Stomach (tissue), 9 donors: ENCODE measurements around the gene CCDC116. TPM values are rescaled to one million over a fixed set of nuclear protein-coding genes. Genes with fewer than 3 reads are reported as not detected.

Experiments
- DNase-seq, 2 donors: peaks; one replicate each; pipeline versions ENCODE4 v3.0.0 to v3.0.0-alpha.2; 2013 to 2019
- H3K27ac ChIP-seq, 5 donors: fragments of 200-600 bp in 4 of 5; sonication (generic) in 4 of 5; one replicate each; pipeline ENCODE4 v1.5.1; 2013 to 2019; ENCODE audit warnings: mild to moderate bottlenecking in 1 of 5, moderate library complexity in 1 of 5
- H3K27me3 ChIP-seq, 3 donors: fragments of 200-600 bp; sonication (generic); one replicate each; pipeline ENCODE4 v1.5.1; 2017 to 2019; ENCODE audit warnings: mixed run types in 1 of 3
- H3K36me3 ChIP-seq, 4 donors: fragments of 200-600 bp; sonication (generic); 1 replicate in 3 of 4; 2 replicates in 1 of 4; pipeline ENCODE4 v1.5.1; 2016 to 2019
- H3K4me1 ChIP-seq, 4 donors: fragments of 200-600 bp; sonication (generic); one replicate each; pipeline ENCODE4 v1.5.1; 2016 to 2019
- H3K4me3 ChIP-seq, 4 donors: fragments of 200-600 bp; sonication (generic) in 3 of 4; one replicate each; pipeline ENCODE4 v1.5.1; 2016 to 2019; ENCODE audit warnings: mild to moderate bottlenecking in 1 of 4
- H3K9me3 ChIP-seq, 4 donors: fragments of 200-600 bp; sonication (generic); one replicate each; pipeline ENCODE4 v1.5.1; 2016 to 2019
- CTCF ChIP-seq, 7 experiments: fragments of 450-650 bp in 4 of 7; fragments of 200-600 bp in 3 of 7; sonication (generic) in 3 of 7; IDR thresholded peaks; one replicate each; pipeline ENCODE4 v1.5.1; 2016 to 2019; ENCODE audit warnings: antibody characterized with exemption in 7 of 7, control low read depth in 2 of 7, mild to moderate bottlenecking in 1 of 7
- EP300 ChIP-seq: sonication (generic); formaldehyde crosslinking; IDR thresholded peaks from one replicate; pipeline ENCODE4 v1.6.1; 2017; ENCODE audit warnings: antibody characterized with exemption
- POLR2A ChIP-seq, 4 donors: fragments of 450-650 bp; IDR thresholded peaks; one replicate each; pipeline ENCODE4 v1.6.1; 2016; ENCODE audit warnings: antibody characterized with exemption in 4 of 4, control low read depth in 2 of 4, mild to moderate bottlenecking in 1 of 4, moderate library complexity in 1 of 4
- POLR2AphosphoS5 ChIP-seq, 3 donors: sonication (generic); formaldehyde crosslinking; IDR thresholded peaks; one replicate each; pipeline ENCODE4 v1.6.1; 2016; ENCODE audit warnings: antibody characterized with exemption in 3 of 3
- WGBS, 5 donors: extraction: QIAGEN DNeasy Blood & Tissue Kit in 3 of 5; methylation state at CpG; one replicate each; pipeline versions ENCODE4 v1.1.5 to v1.1.7; 2013 to 2018; 5-methylcytosine and 5-hydroxymethylcytosine counted together
- intact Hi-C: fragments of 100-400 bp; cut with DNase I; formaldehyde crosslinking; loops from one replicate; pipeline ENCODE4 v1.15.1; 2023; ENCODE audit warnings: low total_unique reads
- polyA plus RNA-seq, 3 donors: library from polyadenylated mRNA; stranded (reverse); fragments of 200-250 nt; gene quantifications; one replicate each; pipeline ENCODE4 v1.2.3, GENCODE V29; 2013
- total RNA-seq, 5 donors: library from RNA; depleted of rRNA; stranded (reverse); fragments of >200 nt; gene quantifications; one replicate each; pipeline versions ENCODE4 v1.1.0 to v1.2.3, GENCODE V29; 2014 to 2016
- donor health status: healthy with polysubstance abuse.
- donor health status: Bipolar disorder and iron deficiency.
- donor health status: healthy.

CCDC116 gene
- total and polyA plus RNA-seq, 8 donors = 0.25 to 0.48 TPM; not detected in 6

DNA sequence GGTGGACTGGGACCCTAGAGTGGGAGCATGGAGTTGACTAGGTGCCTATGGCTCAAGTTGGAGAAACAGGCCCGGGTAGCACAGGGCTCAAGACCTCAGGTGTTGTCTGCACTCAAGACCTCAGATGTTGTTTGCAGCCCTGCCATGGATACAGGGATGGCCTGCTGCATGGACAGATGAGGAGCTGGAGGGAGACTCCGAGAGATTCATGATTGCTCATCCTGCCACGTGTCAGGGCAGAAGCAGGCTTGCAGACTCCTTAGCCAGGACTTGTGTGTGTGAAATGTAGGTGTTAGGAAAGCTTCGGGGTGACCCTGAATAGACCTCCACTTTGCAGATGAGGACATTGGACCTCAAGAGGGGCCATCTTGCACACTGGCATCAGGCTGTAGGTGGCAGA is 921 bp downstream of the CCDC116 start:
- intact Hi-C loops = no loop called here
- Histone ChIP-seq H3K36me3 (peaks cover 0 to 3% (median 1%) of the 10 kb centered on the region in 4 donors), H3K27ac (no peak overlapping the region), H3K9me3 (no peaks in the 10 kb centered on the region), H3K4me1 (peaks cover 13 to 16% (median 14%) of the 10 kb centered on the region in 4 donors), H3K4me3 (no peak overlapping the region), H3K27me3 (no peaks in the 10 kb centered on the region)
- no peak for TF ChIP-seq CTCF (IDR thresholded peaks at IDR 0.05)
- no peak for TF ChIP-seq POLR2AphosphoS5 (IDR thresholded peaks at IDR 0.05)
- no peak for TF ChIP-seq EP300
- no peak for TF ChIP-seq POLR2A (IDR thresholded peaks at IDR 0.05)
- 90 to 97% (median 92%) methylated on average over 4 of the region's 4 CpGs for whole genome bisulfite sequencing, 5 donors
- no peak for DNase-seq

GRCh38 chr22:21634081-21634480 is 1.5 kb downstream of the CCDC116 start:
- no peaks in the 10 kb centered on the region for H3K9me3 ChIP-seq
- no peak for DNase-seq
- H3K27ac ChIP-seq = no peak overlapping the region
- 94 to 98% (median 96%) methylated on average over 12 to 16 of the region's 16 CpGs for WGBS, 5 donors
- H3K4me1 ChIP-seq = peaks cover 7 to 10% (median 8%) of the 10 kb centered on the region in 4 donors
- no peaks in the 10 kb centered on the region for H3K27me3 ChIP-seq
- no peak overlapping the region for H3K4me3 ChIP-seq
- TF ChIP-seq POLR2AphosphoS5 (IDR thresholded peaks at IDR 0.05) (no peak), POLR2A (IDR thresholded peaks at IDR 0.05) (no peak), EP300 (no peak), CTCF (IDR thresholded peaks at IDR 0.05) (no peak)
- intact Hi-C loops = no loop called here
- H3K36me3 ChIP-seq = no peaks in the 10 kb centered on the region

- H3K27me3 ChIP-seq = no peaks in the 10 kb centered on the region
- no peaks in the 10 kb centered on the region for H3K9me3 ChIP-seq
- intact Hi-C loops = no loop called here
- WGBS, 5 donors = 82 to 88% (median 85%) methylated on average over 8 to 19 of the region's 19 CpGs
- H3K4me1 ChIP-seq = peaks cover 5 to 7% (median 6%) of the 10 kb centered on the region in 4 donors
- no peak for DNase-seq
- no peak overlapping the region for H3K27ac ChIP-seq
- TF ChIP-seq CTCF (IDR thresholded peaks at IDR 0.05) (no peak), POLR2AphosphoS5 (IDR thresholded peaks at IDR 0.05) (no peak), EP300 (no peak), POLR2A (IDR thresholded peaks at IDR 0.05) (no peak)
- H3K4me3 ChIP-seq = no peak overlapping the region
- H3K36me3 ChIP-seq = no peaks in the 10 kb centered on the region
These were observed 2.3 kb downstream of the CCDC116 start for GRCh38 chr22:21634844-21635243.

GRCh38 chr22:21635771-21636510 is 3.4 kb downstream of the CCDC116 start:
- whole genome bisulfite sequencing, 5 donors = 82 to 86% (median 85%) methylated on average over 13 to 15 of the region's 15 CpGs
- Histone ChIP-seq H3K4me3 (no peak overlapping the region), H3K9me3 (no peaks in the 10 kb centered on the region), H3K27ac (no peak overlapping the region), H3K4me1 (peaks cover 0 to 2% (median under 1%) of the 10 kb centered on the region in 4 donors), H3K27me3 (no peaks in the 10 kb centered on the region), H3K36me3 (no peaks in the 10 kb centered on the region)
- no peak for DNase-seq
- intact Hi-C loops = no loop called here
- TF ChIP-seq POLR2A (IDR thresholded peaks at IDR 0.05) (no peak), EP300 (no peak), POLR2AphosphoS5 (IDR thresholded peaks at IDR 0.05) (no peak), CTCF (IDR thresholded peaks at IDR 0.05) (no peak)
